Heart right ventricle (tissue), 16 donors: Measurements from ENCODE around the gene MPL. TPM values are rescaled to one million over a fixed set of nuclear protein-coding genes. Genes with fewer than 3 reads are reported as not detected.

Experiments
- ATAC-seq, 8 donors: fragments of 200-7000 bp; cut with Tn5 transposase; one replicate each; pipeline ENCODE4 v1.9.1; 2020; ENCODE audit warnings: mild to moderate bottlenecking in 8 of 8, moderate library complexity in 8 of 8, moderate number of reproducible peaks in 1 of 8
- DNase-seq, 2 donors: peaks; one replicate each; pipeline ENCODE4 v3.0.0-alpha.2; 2020
- H3K27ac ChIP-seq, 10 donors: fragments of 200-600 bp; sonication (generic) in 2 of 10; one replicate each; pipeline versions ENCODE4 v1.5.0 to v1.8.0; 2020 to 2022; ENCODE audit warnings: mild to moderate bottlenecking in 3 of 10
- H3K27me3 ChIP-seq, 7 donors: fragments of 200-600 bp; one replicate each; pipeline ENCODE4 v1.8.0; 2021 to 2022; ENCODE audit warnings: mild to moderate bottlenecking in 2 of 7
- H3K36me3 ChIP-seq, 9 donors: fragments of 200-600 bp; sonication (generic) in 1 of 9; one replicate each; pipeline versions ENCODE4 v1.5.0 to v1.8.0; 2020 to 2022; ENCODE audit warnings: mild to moderate bottlenecking in 2 of 9
- H3K4me1 ChIP-seq, 9 donors: fragments of 200-600 bp; sonication (generic) in 1 of 9; one replicate each; pipeline versions ENCODE4 v1.5.0 to v1.8.0; 2020 to 2022; ENCODE audit warnings: mild to moderate bottlenecking in 4 of 9
- H3K4me3 ChIP-seq, 10 donors: fragments of 200-600 bp; sonication (generic) in 2 of 10; one replicate each; pipeline versions ENCODE4 v1.5.0 to v1.8.0; 2020 to 2022; ENCODE audit warnings: mild to moderate bottlenecking in 7 of 10, moderate library complexity in 2 of 10
- H3K9me3 ChIP-seq, 11 donors: fragments of 200-600 bp in 10 of 11; sonication (generic) in 2 of 11; one replicate each; pipeline versions ENCODE4 v1.5.0 to v1.8.0; 2013 to 2022; ENCODE audit warnings: mild to moderate bottlenecking in 2 of 11, control low read depth in 1 of 11, moderate library complexity in 1 of 11
- CTCF ChIP-seq, 9 donors: fragments of 200-600 bp; sonication (generic) in 2 of 9; IDR thresholded peaks; one replicate each; pipeline versions ENCODE4 v1.5.0 to v1.8.0; 2021 to 2022; ENCODE audit warnings: antibody characterized with exemption in 9 of 9, mild to moderate bottlenecking in 5 of 9, moderate library complexity in 1 of 9
- WGBS, 2 donors: extraction: QIAGEN DNeasy Blood & Tissue Kit; methylation state at CpG; one replicate each; pipeline ENCODE4 v1.1.7; 2013; ENCODE audit warnings: inconsistent platforms in 1 of 2; 5-methylcytosine and 5-hydroxymethylcytosine counted together
- intact Hi-C, 10 donors: fragments of 100-400 bp; cut with DNase I; formaldehyde crosslinking; loops; one replicate each; pipeline versions ENCODE4 v1.11.1 to v1.14.2; 2022
- polyA plus RNA-seq, 2 donors: library from polyadenylated mRNA; stranded (reverse); fragments of 200-250 nt; gene quantifications; one replicate each; pipeline ENCODE4 v1.2.3, GENCODE V29; 2013
- total RNA-seq, 10 donors: library from RNA; stranded (reverse); fragmentation: NEBNext Ultra II Directional in 3 of 10; extraction: Animal tissue kit (Norgen Biotek cat#: 25700) in 3 of 10; gene quantifications; one replicate each; pipeline versions ENCODE4 v1.2.1 to v1.2.4, GENCODE V29; 2021 to 2023
- donor health status: Arrhythmogenic right ventricular cardiomyopathy.
- donor health status: ischemic (EF 13 %, LVEDD 7.1; RV severe dilation, severe dysfunction).
- donor health status: healthy with polysubstance abuse.
- donor health status: DM: no; HTN: yes; CAD: no.
- donor health status: DM: no; HTN: no; CAD: no.
- donor health status: ischemic (EF 25% LVEDD 6.9; RV normal size, moderate dysfunction).
- donor health status: ischemic (EF 25% LVEDD 5.7; RV mildly dilated, moderate dysfunction).
- donor health status: healthy.
- donor health status: DM: yes; HTN: yes; CAD: no.
- donor health status: Ischemic cardiomyopathy.
- donor health status: ischemic (EF 35%, LVEDD 5.7; RV mildly dilated, moderate dysfunction).
- donor health status: nonischemic (EF 11% LVEDD 7.7; RV severe dilation, severe dysfunction).
- donor health status: DM: yes; HTN: yes; CAD: no.
- donor health status: PGD.
- donor health status: ischemic (EF 29% LVEDD 5.4; RV normal size, mild dysfunction).
- donor health status: nonischemic (EF 23%, LVEDD 6.1; RV moderate dilation, normal function).

MPL gene
- total and polyA plus RNA-seq, 12 donors, result 0.03 to 1.2 (median 0.37) TPM

GRCh38 chr1:43366601-43367025 lies 29.0 kb downstream of the MPL start:
- peaks cover 0 to 54% (median 35%) of the 10 kb centered on the region in 9 donors for H3K36me3 ChIP-seq
- H3K27me3 ChIP-seq, result no peaks in the 10 kb centered on the region
- peaks cover 15 to 41% (median 32%) of the 10 kb centered on the region in 9 donors for H3K4me1 ChIP-seq
- WGBS, 2 donors, result 21 to 24% methylated on average over 5 of the region's 5 CpGs
- DNase-seq, result no peak
- ATAC-seq, result no peak
- no peak for TF ChIP-seq CTCF (IDR thresholded peaks at IDR 0.05)
- intact Hi-C loops, result loop anchor here in 4 of 10 donors (5.0 kb wide), 2 partner anchors 64 to 129 kb away; partner anchors contain the start of gene TIE1 (in 1 of the 4)
- no peaks in the 10 kb centered on the region for H3K9me3 ChIP-seq
- H3K4me3 ChIP-seq, result peak overlapping the region; percentile 64 to 96 (median 88)
- peak overlapping the region; percentile 25 to 99 (median 98) for H3K27ac ChIP-seq

- Histone ChIP-seq H3K27me3 (no peaks in the 10 kb centered on the region), H3K9me3 (no peaks in the 10 kb centered on the region), H3K4me1 (peaks cover 15 to 43% (median 32%) of the 10 kb centered on the region in 9 donors), H3K27ac (peak overlapping the region; percentile 89 to 99 (median 98)), H3K4me3 (peak overlapping the region; percentile 64 to 96 (median 88)), H3K36me3 (peaks cover 0 to 47% (median 31%) of the 10 kb centered on the region in 9 donors)
- intact Hi-C loops, result loop anchor here in 4 of 10 donors (5.0 kb wide), 2 partner anchors 65 to 130 kb away; partner anchors contain the start of gene TIE1 (in 1 of the 4)
- DNase-seq (peak; percentile 17 to 32), ATAC-seq (peak; percentile 2 to 79 (median 60))
- WGBS, 2 donors, result 2% methylated on average over 45 to 48 of the region's 48 CpGs
- no peak for TF ChIP-seq CTCF (IDR thresholded peaks at IDR 0.05)
These were observed 29.6 kb downstream of the MPL start for GRCh38 chr1:43367026-43367903.

GRCh38 chr1:43367904-43368645 lies 30.5 kb downstream of the MPL start, which contains the start of gene ELOVL1:
ELOVL1 (minus strand) TSS chr1:43368011; CDS start chr1:43365609, 2,402 bp downstream.
- WGBS, 2 donors, result 0% methylated on average over 38 to 58 of the region's 58 CpGs
- Histone ChIP-seq H3K4me1 (peaks cover 18 to 50% (median 32%) of the 10 kb centered on the region in 9 donors), H3K27me3 (no peaks in the 10 kb centered on the region), H3K27ac (peak within 1 kb of the TSS; percentile 89 to 99 (median 98)), H3K4me3 (peak within 1 kb of the TSS; percentile 64 to 96 (median 88)), H3K36me3 (peaks cover 0 to 39% (median 23%) of the 10 kb centered on the region in 9 donors), H3K9me3 (no peaks in the 10 kb centered on the region)
- DNase-seq, result peak; percentile 94 to 95
- ATAC-seq, result peak; percentile 94 to 97 (median 95)
- TF ChIP-seq CTCF (IDR thresholded peaks at IDR 0.05), result peak in 5 of 9 donors; percentile 12 to 60 (median 48)
- intact Hi-C loops, result loop anchor here in 4 of 10 donors (1.0 to 5.0 kb wide), 3 partner anchors 21 to 131 kb away; partner anchors contain the start of genes MED8 (in 1 of the 4), SZT2 (in 1 of the 4) and TIE1 (in 1 of the 4)
